GM21367 (cell line): Measurements from ENCODE around the gene ANKRD22.
A peak's percentile ranks its signal among the peaks of the same experiment; 100 is the strongest.
"Not testable (repeated sequence)": the region's sequence is repeated elsewhere in the genome, so short reads cannot be mapped to it uniquely, and the experiment has no call there.

Experiments
- ATAC-seq: cut with Tn5 transposase; IDR thresholded peaks from one replicate; pipeline ENCODE4 v1.9.1; 2021; ENCODE audit not compliant: unreplicated experiment

Gene ANKRD22

GRCh38 chr10:88851706-88852105 is at the start of gene ANKRD22:
Gene ANKRD22 (minus strand): TSS chr10:88851844. CDS start chr10:88851607, 237 bp downstream.
- no peak for ATAC-seq

- ATAC-seq, result no peak
Observed at GRCh38 chr10:88899886-88900285, 48.2 kb upstream of the ANKRD22 start.

GRCh38 chr10:88898727-88899126 is 47.1 kb upstream of the ANKRD22 start:
- ATAC-seq, result no peak

GRCh38 chr10:88896994-88897853 is 45.6 kb upstream of the ANKRD22 start:
- no peak for ATAC-seq

- no peak for ATAC-seq
Observed at GRCh38 chr10:88896372-88896993, 44.8 kb upstream of the ANKRD22 start.

- ATAC-seq, result no peak
Observed at GRCh38 chr10:88895250-88895649, 43.6 kb upstream of the ANKRD22 start.

- ATAC-seq, result no peak
Observed at GRCh38 chr10:88893611-88894010, 42.0 kb upstream of the ANKRD22 start.

- ATAC-seq, result no peak
Observed at GRCh38 chr10:88892222-88892967, 40.8 kb upstream of the ANKRD22 start.

- ATAC-seq, result no peak
Observed at GRCh38 chr10:88890681-88891381, 39.2 kb upstream of the ANKRD22 start.

GRCh38 chr10:88889559-88890337 is 38.1 kb upstream of the ANKRD22 start:
- peak; percentile 64 for ATAC-seq

- no peak for ATAC-seq
Observed at GRCh38 chr10:88888810-88889445, 37.3 kb upstream of the ANKRD22 start.

- no peak for ATAC-seq
Observed at GRCh38 chr10:88886557-88886956, 34.9 kb upstream of the ANKRD22 start.

- ATAC-seq, result no peak
Observed at GRCh38 chr10:88883448-88883809, 31.8 kb upstream of the ANKRD22 start.

- not testable (repeated sequence) for ATAC-seq
Observed at GRCh38 chr10:88882646-88883447, 31.2 kb upstream of the ANKRD22 start.

GRCh38 chr10:88881922-88882645 is 30.4 kb upstream of the ANKRD22 start:
- ATAC-seq, result no peak

GRCh38 chr10:88881320-88881719 is 29.7 kb upstream of the ANKRD22 start:
- ATAC-seq, result no peak

GRCh38 chr10:88880282-88881076 is 28.8 kb upstream of the ANKRD22 start:
- peak; percentile 54 for ATAC-seq
